Fibroblast of villous mesenchyme (primary cell): ENCODE data around the gene COG2. TPM values are rescaled to one million over a fixed set of nuclear protein-coding genes. Genes with fewer than 3 reads are reported as not detected.
"Not testable (repeated sequence)": the region's sequence is repeated elsewhere in the genome, so short reads cannot be mapped to it uniquely, and the experiment has no call there.

Source experiments
- DNase-seq: peaks from one replicate; pipeline ENCODE4 v3.0.0-alpha.2; 2010; ENCODE audit warnings: low read depth
- H3K4me3 ChIP-seq: 2 replicates; pipeline ENCODE4 v1.5.1; 2011; ENCODE audit warnings: low read depth, mild to moderate bottlenecking, low read length
- total RNA-seq: library from RNA; depleted of rRNA; stranded (reverse); fragments of >200 nt; gene quantifications from 2 replicates; pipeline ENCODE4 v1.2.3, GENCODE V29; 2012
- TF ChIP-seq, protein P1 (sequence below): IDR thresholded peaks from 2 replicates; pipeline ENCODE4 v1.5.1; 2012; ENCODE audit warnings: low read depth, mild to moderate bottlenecking, low read length; ENCODE audit not compliant: insufficient read depth

Gene COG2
- total RNA-seq, 1 donor = 21.6 TPM

GRCh38 chr1:230599926-230600656 is 42.2 kb upstream of the COG2 start:
- no peak for DNase-seq
- H3K4me3 ChIP-seq = no peak overlapping the region
- TF ChIP-seq, protein P1, sequence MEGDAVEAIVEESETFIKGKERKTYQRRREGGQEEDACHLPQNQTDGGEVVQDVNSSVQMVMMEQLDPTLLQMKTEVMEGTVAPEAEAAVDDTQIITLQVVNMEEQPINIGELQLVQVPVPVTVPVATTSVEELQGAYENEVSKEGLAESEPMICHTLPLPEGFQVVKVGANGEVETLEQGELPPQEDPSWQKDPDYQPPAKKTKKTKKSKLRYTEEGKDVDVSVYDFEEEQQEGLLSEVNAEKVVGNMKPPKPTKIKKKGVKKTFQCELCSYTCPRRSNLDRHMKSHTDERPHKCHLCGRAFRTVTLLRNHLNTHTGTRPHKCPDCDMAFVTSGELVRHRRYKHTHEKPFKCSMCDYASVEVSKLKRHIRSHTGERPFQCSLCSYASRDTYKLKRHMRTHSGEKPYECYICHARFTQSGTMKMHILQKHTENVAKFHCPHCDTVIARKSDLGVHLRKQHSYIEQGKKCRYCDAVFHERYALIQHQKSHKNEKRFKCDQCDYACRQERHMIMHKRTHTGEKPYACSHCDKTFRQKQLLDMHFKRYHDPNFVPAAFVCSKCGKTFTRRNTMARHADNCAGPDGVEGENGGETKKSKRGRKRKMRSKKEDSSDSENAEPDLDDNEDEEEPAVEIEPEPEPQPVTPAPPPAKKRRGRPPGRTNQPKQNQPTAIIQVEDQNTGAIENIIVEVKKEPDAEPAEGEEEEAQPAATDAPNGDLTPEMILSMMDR = no peak

DNA sequence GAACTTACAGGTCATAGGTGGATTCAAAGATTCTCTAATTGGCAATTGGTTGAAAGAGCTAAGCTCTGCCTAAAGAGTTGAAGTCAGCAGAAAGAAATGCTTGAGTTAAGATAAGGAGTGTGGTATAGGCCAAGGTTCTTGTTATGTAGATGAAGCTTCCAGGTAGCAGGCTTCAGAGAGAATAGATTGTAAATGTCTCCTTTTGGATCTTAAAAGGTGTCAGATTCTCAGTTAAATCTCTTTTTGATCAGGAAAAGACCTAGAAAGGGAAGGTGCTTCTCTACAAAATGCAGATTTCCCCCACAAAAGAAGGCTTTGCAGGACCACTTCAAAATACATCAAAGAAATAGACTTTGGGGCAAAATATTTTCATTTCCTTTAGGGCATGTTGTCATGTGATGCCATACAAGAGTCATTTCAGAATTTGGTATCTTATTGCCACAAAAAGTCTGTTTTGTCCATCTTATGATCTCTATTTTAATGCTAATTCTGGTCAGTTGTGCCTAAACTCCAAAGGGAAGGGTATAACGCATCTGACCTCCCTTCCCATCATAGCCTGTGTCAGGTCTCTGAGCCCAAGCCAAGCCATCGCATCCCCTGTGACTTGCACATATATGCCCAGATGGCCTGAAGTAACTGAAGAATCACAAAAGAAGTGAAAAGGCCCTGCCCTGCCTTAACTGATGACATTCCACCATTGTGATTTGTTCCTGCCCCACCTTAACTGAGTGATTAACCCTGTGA is 41.5 kb upstream of the COG2 start:
- H3K4me3 ChIP-seq, DNase-seq: not testable (repeated sequence)

GRCh38 chr1:230609208-230609607 is 33.1 kb upstream of the COG2 start:
- TF ChIP-seq, protein P1 = no peak
- DNase-seq = no peak
- H3K4me3 ChIP-seq = no peak overlapping the region

- no peak for DNase-seq
- TF ChIP-seq, protein P1 = no peak
- H3K4me3 ChIP-seq = no peak overlapping the region
Observed at GRCh38 chr1:230610589-230610988, 31.7 kb upstream of the COG2 start.

- no peak for DNase-seq
- no peak overlapping the region for H3K4me3 ChIP-seq
- TF ChIP-seq, protein P1 = no peak
Observed at GRCh38 chr1:230611128-230611877, 31.0 kb upstream of the COG2 start.

DNA sequence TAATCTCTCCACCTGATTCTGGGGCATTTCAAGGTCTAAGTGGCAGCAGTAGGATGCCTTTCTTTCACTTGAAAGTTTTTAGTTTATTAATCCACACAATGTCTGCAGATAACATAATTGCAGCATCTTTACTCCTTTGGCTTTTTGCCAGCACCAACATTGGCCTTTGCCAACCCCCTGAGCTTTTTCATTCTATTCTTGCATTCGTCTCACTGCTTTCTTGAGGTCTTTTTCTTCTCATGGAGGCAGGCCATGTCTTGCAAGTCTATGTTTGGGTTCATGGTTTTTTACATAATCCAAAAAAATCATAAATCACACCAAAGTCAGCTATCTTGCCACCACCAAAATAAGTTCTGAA is 30.4 kb upstream of the COG2 start:
- DNase-seq = no peak
- TF ChIP-seq, protein P1 = no peak
- no peak overlapping the region for H3K4me3 ChIP-seq

DNA sequence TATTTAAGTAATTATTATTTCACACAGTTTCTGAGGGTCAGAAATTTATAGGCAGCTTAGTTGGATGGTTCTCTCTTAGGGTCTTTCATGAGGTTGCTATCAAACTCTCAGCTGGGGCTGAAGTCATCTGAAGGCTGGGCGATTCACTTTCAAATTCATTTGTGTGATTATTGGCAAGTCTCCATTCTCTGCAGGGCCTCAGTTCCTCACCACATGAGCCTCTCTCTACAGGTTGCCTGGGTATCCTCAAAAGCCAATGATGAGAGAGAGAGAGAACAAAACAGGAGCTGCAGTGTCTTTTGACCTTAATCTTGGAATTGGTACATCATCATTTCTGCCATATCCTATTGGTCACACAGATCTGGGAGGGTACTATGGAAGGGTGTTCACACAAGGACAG is 29.6 kb upstream of the COG2 start:
- TF ChIP-seq, protein P1 = no peak
- no peak for DNase-seq
- H3K4me3 ChIP-seq = no peak overlapping the region
